ENCODE results near the gene TSSK1B.

The TSSK1B gene

DNA sequence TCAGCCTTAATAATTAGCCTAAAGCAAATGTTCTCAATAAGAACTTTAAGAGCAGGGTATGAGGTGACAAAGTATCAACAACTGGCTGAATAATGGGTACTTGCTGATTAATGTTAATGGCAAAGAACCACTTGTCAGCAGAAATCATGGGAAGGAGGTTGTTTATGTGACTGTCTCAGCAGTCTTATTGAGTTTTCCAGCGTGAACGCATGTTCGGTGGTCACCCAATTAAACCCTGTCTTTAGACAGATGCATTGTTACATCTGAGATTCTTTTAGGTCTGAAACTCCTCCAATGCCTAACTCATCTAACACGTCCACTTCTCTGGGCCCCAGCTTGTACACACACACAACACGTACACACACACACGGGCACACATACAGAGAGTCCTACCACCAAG lies 18.2 kb upstream of the TSSK1B start:
- no peak for DNase-seq (ENCODE audit: extremely low spot score)
- TF ChIP-seq HDGF (IDR thresholded peaks at IDR 0.05; ENCODE audit: borderline replicate concordance), result no peak
- TF ChIP-seq NFRKB (IDR thresholded peaks at IDR 0.05), result no peak
- TF ChIP-seq ZNF384 (IDR thresholded peaks at IDR 0.05), result no peak
- TF ChIP-seq LEF1 (IDR thresholded peaks at IDR 0.05; ENCODE audit: borderline replicate concordance), result no peak
- no peak for TF ChIP-seq FOXA1 (IDR thresholded peaks at IDR 0.05)
- TF ChIP-seq TARDBP (IDR thresholded peaks at IDR 0.05), result no peak
- no peak for TF ChIP-seq FOXM1 (IDR thresholded peaks at IDR 0.05; ENCODE audit: borderline replicate concordance)
- no peak for TF ChIP-seq SP1 (IDR thresholded peaks at IDR 0.05)
- TF ChIP-seq BHLHE40 (IDR thresholded peaks at IDR 0.05; ENCODE audit: borderline replicate concordance), result no peak
- no peak for TF ChIP-seq ARNT (IDR thresholded peaks at IDR 0.05)
- no peak for TF ChIP-seq CTBP1 (IDR thresholded peaks at IDR 0.05; ENCODE audit: borderline replicate concordance)
- no peak for TF ChIP-seq SUZ12 (IDR thresholded peaks at IDR 0.05)
- no peak for TF ChIP-seq FOXK2 (IDR thresholded peaks at IDR 0.05)
- no peak for TF ChIP-seq L3MBTL2 (conservative IDR thresholded peaks at IDR 0.05)
- TF ChIP-seq, protein P1, sequence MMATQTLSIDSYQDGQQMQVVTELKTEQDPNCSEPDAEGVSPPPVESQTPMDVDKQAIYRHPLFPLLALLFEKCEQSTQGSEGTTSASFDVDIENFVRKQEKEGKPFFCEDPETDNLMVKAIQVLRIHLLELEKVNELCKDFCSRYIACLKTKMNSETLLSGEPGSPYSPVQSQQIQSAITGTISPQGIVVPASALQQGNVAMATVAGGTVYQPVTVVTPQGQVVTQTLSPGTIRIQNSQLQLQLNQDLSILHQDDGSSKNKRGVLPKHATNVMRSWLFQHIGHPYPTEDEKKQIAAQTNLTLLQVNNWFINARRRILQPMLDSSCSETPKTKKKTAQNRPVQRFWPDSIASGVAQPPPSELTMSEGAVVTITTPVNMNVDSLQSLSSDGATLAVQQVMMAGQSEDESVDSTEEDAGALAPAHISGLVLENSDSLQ (IDR thresholded peaks at IDR 0.05), result no peak
- no peak for TF ChIP-seq ELF4 (IDR thresholded peaks at IDR 0.05)
- CTCF ChIA-PET, result no interaction called here
- POLR2A ChIA-PET, result no interaction called here

DNA sequence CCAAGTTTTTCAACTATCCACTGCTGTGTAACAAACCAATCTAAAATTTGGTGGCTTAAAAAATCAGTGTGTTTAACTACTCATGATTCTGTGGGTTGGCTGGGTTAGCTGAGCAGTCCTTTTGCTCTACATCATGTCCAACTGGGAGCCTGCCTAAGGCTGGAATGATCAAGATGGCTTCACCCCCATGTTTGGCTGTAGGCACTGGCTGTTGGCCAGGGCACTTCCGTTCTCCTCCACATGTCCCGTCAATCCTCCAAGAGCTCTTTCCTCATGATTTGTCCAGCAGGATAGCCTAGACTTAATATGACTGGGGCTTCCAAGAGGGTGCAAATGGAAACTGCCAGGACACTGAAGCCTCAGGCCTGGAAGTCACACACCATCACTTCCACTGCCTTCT lies 17.0 kb upstream of the TSSK1B start:
- CTCF ChIA-PET, result no interaction called here
- POLR2A ChIA-PET, result no interaction called here
- DNase-seq (ENCODE audit: extremely low spot score), result no peak
- no peak for TF ChIP-seq SUZ12 (IDR thresholded peaks at IDR 0.05)
- TF ChIP-seq BHLHE40 (IDR thresholded peaks at IDR 0.05; ENCODE audit: borderline replicate concordance), result no peak
- TF ChIP-seq ELF4 (IDR thresholded peaks at IDR 0.05), result no peak
- TF ChIP-seq FOXK2 (IDR thresholded peaks at IDR 0.05), result no peak
- no peak for TF ChIP-seq CTBP1 (IDR thresholded peaks at IDR 0.05; ENCODE audit: borderline replicate concordance)
- TF ChIP-seq SP1 (IDR thresholded peaks at IDR 0.05), result no peak
- TF ChIP-seq LEF1 (IDR thresholded peaks at IDR 0.05; ENCODE audit: borderline replicate concordance), result no peak
- TF ChIP-seq, protein P1 (IDR thresholded peaks at IDR 0.05), result no peak
- no peak for TF ChIP-seq ZNF384 (IDR thresholded peaks at IDR 0.05)
- TF ChIP-seq ARNT (IDR thresholded peaks at IDR 0.05), result no peak
- no peak for TF ChIP-seq FOXM1 (IDR thresholded peaks at IDR 0.05; ENCODE audit: borderline replicate concordance)
- no peak for TF ChIP-seq L3MBTL2 (conservative IDR thresholded peaks at IDR 0.05)
- TF ChIP-seq FOXA1 (IDR thresholded peaks at IDR 0.05), result no peak

DNA sequence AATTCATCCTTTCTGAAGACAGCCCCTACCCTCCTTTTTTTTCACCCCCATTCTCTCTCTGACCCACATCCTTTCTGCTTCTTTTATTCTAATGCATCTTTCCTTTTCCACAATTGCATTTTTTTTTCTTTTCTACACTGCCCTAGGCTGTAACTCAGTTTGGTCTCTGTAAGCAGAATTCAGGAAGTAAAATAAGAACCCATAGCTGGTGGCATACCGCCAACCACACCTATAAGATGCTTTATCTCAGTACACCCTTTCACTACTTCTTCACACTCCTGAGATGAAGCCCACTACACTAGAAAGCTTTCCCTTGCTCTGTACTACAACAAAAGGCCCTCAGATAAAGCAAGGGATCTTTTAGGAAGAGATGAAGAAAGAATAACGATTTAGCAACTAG lies 16.1 kb upstream of the TSSK1B start:
- TF ChIP-seq LEF1 (IDR thresholded peaks at IDR 0.05; ENCODE audit: borderline replicate concordance), result no peak
- no peak for TF ChIP-seq SP1 (IDR thresholded peaks at IDR 0.05)
- TF ChIP-seq FOXM1 (IDR thresholded peaks at IDR 0.05; ENCODE audit: borderline replicate concordance), result no peak
- no peak for TF ChIP-seq NFRKB (IDR thresholded peaks at IDR 0.05)
- no peak for TF ChIP-seq ZNF384 (IDR thresholded peaks at IDR 0.05)
- TF ChIP-seq TARDBP (IDR thresholded peaks at IDR 0.05), result no peak
- TF ChIP-seq BHLHE40 (IDR thresholded peaks at IDR 0.05; ENCODE audit: borderline replicate concordance), result no peak
- TF ChIP-seq ARNT (IDR thresholded peaks at IDR 0.05), result no peak
- TF ChIP-seq ELF4 (IDR thresholded peaks at IDR 0.05), result no peak
- no peak for TF ChIP-seq SUZ12 (IDR thresholded peaks at IDR 0.05)
- TF ChIP-seq FOXA1 (IDR thresholded peaks at IDR 0.05), result no peak
- TF ChIP-seq FOXK2 (IDR thresholded peaks at IDR 0.05), result no peak
- ChIA-PET CTCF (no interaction called here), POLR2A (no interaction called here)
- DNase-seq (ENCODE audit: extremely low spot score), result no peak

DNA sequence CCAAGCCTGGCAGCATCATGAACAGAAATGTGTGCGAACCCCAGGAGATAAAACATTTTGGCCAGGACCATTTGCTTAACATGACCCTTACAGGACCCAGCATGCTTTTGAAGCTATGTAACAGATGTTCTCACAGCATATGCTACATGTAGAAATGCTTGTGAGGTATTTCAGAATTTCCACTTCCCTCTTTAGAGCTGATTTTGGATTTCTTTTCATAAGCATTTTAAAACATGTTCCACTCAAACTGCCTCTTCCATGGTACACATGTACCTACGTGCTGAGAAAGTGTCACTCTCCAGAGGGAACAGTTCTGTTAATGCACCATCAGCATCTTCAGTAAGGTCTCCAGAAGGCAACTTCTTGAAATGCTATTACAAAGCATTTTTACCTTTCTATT lies 15.7 kb upstream of the TSSK1B start:
- no peak for TF ChIP-seq NFRKB (IDR thresholded peaks at IDR 0.05)
- ChIA-PET POLR2A (no interaction called here), CTCF (no interaction called here)
- DNase-seq (ENCODE audit: extremely low spot score), result no peak

DNA sequence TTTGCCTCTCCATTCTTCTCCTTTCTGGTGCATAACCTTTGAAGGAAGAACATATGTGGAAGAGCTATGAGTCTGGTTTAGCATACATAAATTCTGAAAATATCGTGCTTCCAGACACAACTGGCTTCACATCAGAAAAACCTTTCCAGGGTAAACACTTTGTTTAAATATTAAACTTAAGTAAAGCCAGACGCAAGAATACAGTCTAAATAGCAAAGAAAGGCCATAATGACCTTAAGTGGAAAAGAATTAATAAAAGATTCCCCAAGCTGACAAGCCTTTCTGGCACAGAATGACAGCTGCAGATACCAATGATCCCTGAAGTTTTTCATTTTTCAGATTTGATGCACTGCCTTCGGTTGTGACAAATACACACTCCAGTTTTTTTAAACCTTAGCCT lies 13.5 kb upstream of the TSSK1B start:
- ChIA-PET CTCF (interaction anchor here (1.0 to 1.4 kb wide), 2 partner anchors 69 to 111 kb away, joined by 3 read pairs; no protein-coding TSS in a partner anchor), POLR2A (no interaction called here)
- TF ChIP-seq CTBP1 (IDR thresholded peaks at IDR 0.05; ENCODE audit: borderline replicate concordance) (no peak), NFRKB (IDR thresholded peaks at IDR 0.05) (no peak), LEF1 (IDR thresholded peaks at IDR 0.05; ENCODE audit: borderline replicate concordance) (no peak), FOXK2 (IDR thresholded peaks at IDR 0.05) (no peak), ZNF384 (IDR thresholded peaks at IDR 0.05) (no peak), ARNT (IDR thresholded peaks at IDR 0.05) (no peak), L3MBTL2 (conservative IDR thresholded peaks at IDR 0.05) (no peak), ELF4 (IDR thresholded peaks at IDR 0.05) (no peak), HDGF (IDR thresholded peaks at IDR 0.05; ENCODE audit: borderline replicate concordance) (no peak), TARDBP (IDR thresholded peaks at IDR 0.05) (no peak)

DNA sequence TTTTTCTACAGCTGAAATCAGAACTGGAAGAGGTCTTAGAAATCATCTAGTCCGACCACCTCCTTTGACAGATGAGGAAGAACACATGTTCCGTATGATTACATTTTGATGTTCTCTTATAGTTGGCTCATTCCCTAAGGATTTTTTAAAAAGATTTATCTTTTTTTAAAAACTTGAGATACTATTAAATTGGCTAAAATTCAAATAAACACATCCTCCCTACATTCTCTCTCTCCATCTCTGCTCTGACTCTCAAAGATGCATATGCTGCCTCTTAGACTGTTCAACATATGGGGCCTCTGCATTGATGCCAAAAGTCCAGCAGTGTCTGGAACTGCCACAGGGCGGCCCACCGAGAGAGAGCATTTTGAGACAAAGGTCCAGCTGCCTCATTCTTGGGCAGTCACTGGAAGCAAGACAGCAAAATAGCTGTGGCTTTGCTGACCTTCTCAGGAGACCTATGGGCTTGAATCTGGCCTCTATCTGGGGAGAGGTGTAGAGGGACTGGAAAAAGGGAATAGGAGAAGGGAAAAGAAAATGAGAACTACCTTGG lies 12.8 kb upstream of the TSSK1B start:
- peak; percentile 53 for DNase-seq (ENCODE audit: extremely low spot score)
- CTCF ChIA-PET, result interaction anchor here (1.0 to 1.4 kb wide), 2 partner anchors 68 to 111 kb away, joined by 3 read pairs; no protein-coding TSS in a partner anchor
- no peak for TF ChIP-seq FOXK2 (IDR thresholded peaks at IDR 0.05)
- no peak for TF ChIP-seq TARDBP (IDR thresholded peaks at IDR 0.05)
- TF ChIP-seq ELF4 (IDR thresholded peaks at IDR 0.05), result no peak
- no peak for TF ChIP-seq NFRKB (IDR thresholded peaks at IDR 0.05)
- TF ChIP-seq ZNF384 (IDR thresholded peaks at IDR 0.05), result no peak
- no peak for TF ChIP-seq FOXA1 (IDR thresholded peaks at IDR 0.05)
- POLR2A ChIA-PET, result no interaction called here

More for the DNA sequence above, 13.5 kb upstream of the TSSK1B start:
- no peak for DNase-seq (ENCODE audit: extremely low spot score)

DNA sequence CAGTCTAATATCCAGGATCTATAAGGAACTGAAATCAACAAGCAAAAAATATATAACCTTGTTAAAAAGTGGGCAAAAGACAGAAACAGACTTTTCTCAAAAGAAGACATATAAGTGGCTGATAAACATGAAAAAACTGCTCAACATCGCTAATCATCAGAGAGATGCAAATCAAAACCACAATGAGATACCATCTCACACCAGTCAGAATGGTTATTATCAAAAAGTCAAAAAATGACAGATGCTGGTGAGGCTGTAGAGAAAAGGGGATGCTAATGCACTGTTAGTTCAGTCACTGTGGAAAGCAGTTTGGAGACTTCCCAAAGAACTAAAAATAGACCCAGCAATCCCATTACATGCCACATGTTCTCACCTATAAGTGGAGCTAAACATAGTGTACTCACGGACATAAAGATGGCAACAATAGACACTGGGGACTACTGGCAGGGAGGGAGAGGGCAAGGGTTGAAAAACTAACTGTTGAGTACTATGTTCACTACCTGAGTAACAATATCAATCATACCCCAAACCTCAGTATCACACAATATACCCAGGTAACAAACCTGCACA lies 11.7 kb upstream of the TSSK1B start:
- no peak for DNase-seq (ENCODE audit: extremely low spot score)
- ChIA-PET POLR2A (no interaction called here), CTCF (no interaction called here)
- TF ChIP-seq SP1 (IDR thresholded peaks at IDR 0.05), result no peak
- TF ChIP-seq L3MBTL2 (conservative IDR thresholded peaks at IDR 0.05), result no peak
- no peak for TF ChIP-seq FOXA1 (IDR thresholded peaks at IDR 0.05)
- TF ChIP-seq, protein P1 (IDR thresholded peaks at IDR 0.05), result no peak
- no peak for TF ChIP-seq FOXK2 (IDR thresholded peaks at IDR 0.05)
- no peak for TF ChIP-seq HDGF (IDR thresholded peaks at IDR 0.05; ENCODE audit: borderline replicate concordance)
- TF ChIP-seq BHLHE40 (IDR thresholded peaks at IDR 0.05; ENCODE audit: borderline replicate concordance), result no peak
- TF ChIP-seq ZNF384 (IDR thresholded peaks at IDR 0.05), result no peak
- no peak for TF ChIP-seq TARDBP (IDR thresholded peaks at IDR 0.05)
- TF ChIP-seq ELF4 (IDR thresholded peaks at IDR 0.05), result no peak
- no peak for TF ChIP-seq ARNT (IDR thresholded peaks at IDR 0.05)
- TF ChIP-seq NFRKB (IDR thresholded peaks at IDR 0.05), result no peak
- no peak for TF ChIP-seq LEF1 (IDR thresholded peaks at IDR 0.05; ENCODE audit: borderline replicate concordance)

Measured in HEK293T (cell line).